Measurements from ENCODE around the gene TESK2. TPM values are rescaled to one million over a fixed set of nuclear protein-coding genes. Genes with fewer than 3 reads are reported as not detected.

The TESK2 gene
- total RNA-seq, 6 experiments from 2014 or later: 2.7 to 5.5 (median 4.3) TPM

DNA sequence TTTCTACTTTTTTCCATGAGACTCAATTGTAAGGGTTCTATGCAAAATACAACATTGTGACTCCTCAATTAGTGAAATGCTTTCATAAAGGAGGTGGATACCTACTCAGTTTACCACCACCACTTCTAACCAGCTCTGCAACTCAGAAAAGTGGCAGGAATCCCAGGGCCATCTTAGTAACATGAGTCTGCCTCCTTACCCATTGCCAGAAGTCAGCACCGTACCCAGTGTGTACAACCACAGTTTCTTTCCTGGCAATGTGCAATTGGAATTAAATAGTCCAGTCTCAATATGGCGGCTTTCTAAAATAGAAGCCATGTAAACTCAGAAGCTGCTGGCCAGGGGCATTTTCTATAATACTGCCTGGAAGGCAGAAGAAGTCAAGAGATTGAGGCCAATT is 32.1 kb downstream of the TESK2 start:
- H3K9me3 ChIP-seq: no peaks in the 10 kb centered on the region
- no peak for TF ChIP-seq POLR2A (IDR thresholded peaks at IDR 0.05)
- TF ChIP-seq, protein P1, sequence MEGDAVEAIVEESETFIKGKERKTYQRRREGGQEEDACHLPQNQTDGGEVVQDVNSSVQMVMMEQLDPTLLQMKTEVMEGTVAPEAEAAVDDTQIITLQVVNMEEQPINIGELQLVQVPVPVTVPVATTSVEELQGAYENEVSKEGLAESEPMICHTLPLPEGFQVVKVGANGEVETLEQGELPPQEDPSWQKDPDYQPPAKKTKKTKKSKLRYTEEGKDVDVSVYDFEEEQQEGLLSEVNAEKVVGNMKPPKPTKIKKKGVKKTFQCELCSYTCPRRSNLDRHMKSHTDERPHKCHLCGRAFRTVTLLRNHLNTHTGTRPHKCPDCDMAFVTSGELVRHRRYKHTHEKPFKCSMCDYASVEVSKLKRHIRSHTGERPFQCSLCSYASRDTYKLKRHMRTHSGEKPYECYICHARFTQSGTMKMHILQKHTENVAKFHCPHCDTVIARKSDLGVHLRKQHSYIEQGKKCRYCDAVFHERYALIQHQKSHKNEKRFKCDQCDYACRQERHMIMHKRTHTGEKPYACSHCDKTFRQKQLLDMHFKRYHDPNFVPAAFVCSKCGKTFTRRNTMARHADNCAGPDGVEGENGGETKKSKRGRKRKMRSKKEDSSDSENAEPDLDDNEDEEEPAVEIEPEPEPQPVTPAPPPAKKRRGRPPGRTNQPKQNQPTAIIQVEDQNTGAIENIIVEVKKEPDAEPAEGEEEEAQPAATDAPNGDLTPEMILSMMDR (IDR thresholded peaks at IDR 0.05): no peak
- intact Hi-C loops (cut with DNase I): no loop called here
- H3K4me3 ChIP-seq: no peak overlapping the region
- H3K27me3 ChIP-seq: no peaks in the 10 kb centered on the region
- H3K4me1 ChIP-seq: peaks cover 0 to 9% (median 0%) of the 10 kb centered on the region in 4 donors
- no peaks in the 10 kb centered on the region for H3K36me3 ChIP-seq
- DNase-seq (no peak), ATAC-seq (no peak)
- no peak overlapping the region for H3K27ac ChIP-seq
- WGBS (ENCODE audit: insufficient coverage, low coverage, low lambda C conversion rate, missing lambda C conversion rate): 100% methylated on average over 2 of the region's 2 CpGs

DNA sequence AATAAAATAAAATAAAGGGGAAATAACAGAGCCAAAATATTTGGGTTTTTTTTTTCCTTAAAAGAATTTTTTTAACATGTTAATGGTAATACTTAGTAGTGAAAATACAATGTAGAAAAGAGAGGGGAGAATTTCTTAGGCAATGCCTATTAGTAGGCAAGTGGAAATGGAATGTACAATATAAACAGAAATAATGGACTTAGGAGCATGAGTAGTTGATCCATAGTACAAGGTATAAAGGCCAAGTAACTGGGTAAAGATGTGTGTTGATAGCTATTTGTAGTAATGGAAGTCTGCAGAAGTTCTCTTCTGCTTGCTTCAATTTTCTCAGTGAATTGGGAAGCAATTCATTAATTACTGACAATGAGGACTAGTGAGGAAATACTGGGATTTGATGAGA is 34.4 kb downstream of the TESK2 start:
- no peak for TF ChIP-seq POLR2A (IDR thresholded peaks at IDR 0.05)
- H3K4me3 ChIP-seq: no peak overlapping the region
- ATAC-seq: peak; percentile 27 to 85 (median 74)
- peaks cover 0 to 9% (median 0%) of the 10 kb centered on the region in 4 donors for H3K4me1 ChIP-seq
- H3K27ac ChIP-seq: no peak overlapping the region
- no peaks in the 10 kb centered on the region for H3K36me3 ChIP-seq
- H3K27me3 ChIP-seq: no peaks in the 10 kb centered on the region
- no peak for DNase-seq
- no peaks in the 10 kb centered on the region for H3K9me3 ChIP-seq
- intact Hi-C loops (cut with DNase I): no loop called here

DNA sequence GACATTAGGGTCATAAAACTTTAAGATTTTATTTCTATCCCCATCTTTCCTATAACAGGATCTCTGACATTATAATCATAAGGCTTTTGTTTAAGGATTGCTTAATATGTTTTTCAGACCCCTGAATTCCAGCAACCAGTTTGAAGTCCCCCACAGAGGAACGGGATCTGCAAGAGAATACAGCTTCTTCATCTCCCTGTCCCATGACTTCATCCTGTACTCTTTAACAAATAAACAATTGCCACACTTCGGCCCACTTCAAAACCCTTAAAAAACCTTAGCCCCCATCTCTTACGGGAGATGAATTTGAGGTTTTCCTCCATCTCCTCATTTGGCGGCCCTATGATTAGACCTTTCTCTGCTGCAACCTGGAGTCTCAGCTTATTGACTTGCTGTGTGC is 35.8 kb downstream of the TESK2 start:
- Histone ChIP-seq H3K27ac (no peak overlapping the region), H3K27me3 (no peaks in the 10 kb centered on the region), H3K36me3 (no peaks in the 10 kb centered on the region), H3K4me1 (peaks cover 0 to 9% (median 0%) of the 10 kb centered on the region in 4 donors), H3K4me3 (no peak overlapping the region), H3K9me3 (no peaks in the 10 kb centered on the region)
- no peak for ATAC-seq
- TF ChIP-seq POLR2A (IDR thresholded peaks at IDR 0.05): no peak
- TF ChIP-seq, protein P1 (IDR thresholded peaks at IDR 0.05): no peak
- intact Hi-C loops (cut with DNase I): no loop called here
- WGBS (ENCODE audit: insufficient coverage, low coverage, low lambda C conversion rate, missing lambda C conversion rate): 89% methylated on average over 4 of the region's 4 CpGs
- no peak for DNase-seq

DNA sequence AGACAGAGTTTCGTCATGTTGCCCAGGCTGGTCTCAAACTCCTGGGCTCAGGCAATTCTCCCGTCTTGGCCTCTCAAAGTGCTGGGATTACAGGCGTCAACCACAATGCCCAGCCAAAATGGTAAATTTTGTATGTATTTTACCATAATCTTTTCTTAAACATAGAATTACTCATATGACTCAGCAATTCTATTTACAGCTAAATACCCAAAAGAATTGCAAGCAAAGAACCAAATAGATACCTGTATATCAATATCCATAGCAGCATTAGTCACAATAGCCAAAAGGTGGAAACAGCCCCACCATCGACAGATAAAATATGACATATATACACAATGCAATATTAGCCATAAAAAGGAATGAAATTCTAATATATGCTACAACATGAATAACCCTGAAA is 36.5 kb downstream of the TESK2 start:
- peaks cover 0 to 9% (median 0%) of the 10 kb centered on the region in 4 donors for H3K4me1 ChIP-seq
- H3K27me3 ChIP-seq: no peaks in the 10 kb centered on the region
- no peak overlapping the region for H3K4me3 ChIP-seq
- no peaks in the 10 kb centered on the region for H3K36me3 ChIP-seq
- no peak overlapping the region for H3K27ac ChIP-seq
- no peak for TF ChIP-seq POLR2A (IDR thresholded peaks at IDR 0.05)
- TF ChIP-seq, protein P1 (IDR thresholded peaks at IDR 0.05): no peak
- ATAC-seq: no peak
- H3K9me3 ChIP-seq: no peaks in the 10 kb centered on the region
- intact Hi-C loops (cut with DNase I): no loop called here
- no peak for DNase-seq
- 91% methylated on average over 4 of the region's 4 CpGs for WGBS (ENCODE audit: insufficient coverage, low coverage, low lambda C conversion rate, missing lambda C conversion rate)

DNA sequence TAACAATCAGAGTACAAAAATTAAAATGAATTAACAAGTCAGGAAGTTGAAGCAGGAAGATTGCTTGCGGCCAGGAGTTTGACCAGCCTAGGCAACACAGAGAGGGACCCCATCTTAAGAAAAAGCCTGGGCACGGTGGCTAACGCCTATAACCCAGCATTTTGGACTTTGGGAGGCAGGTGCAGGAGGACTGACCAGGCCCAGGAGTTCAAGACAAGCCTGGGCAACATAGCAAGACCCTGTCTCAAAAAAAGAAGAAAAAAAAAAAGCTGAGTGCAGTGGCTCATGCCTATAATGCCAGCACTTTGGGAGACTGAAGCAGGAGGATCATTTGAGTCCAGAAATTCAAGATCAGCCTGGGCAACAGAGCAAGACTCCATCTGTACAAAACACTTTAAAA is 38.5 kb downstream of the TESK2 start:
- TF ChIP-seq, protein P1 (IDR thresholded peaks at IDR 0.05): no peak
- no peak for TF ChIP-seq POLR2A (IDR thresholded peaks at IDR 0.05)
- Histone ChIP-seq H3K4me1 (peaks cover 0 to 9% (median 0%) of the 10 kb centered on the region in 4 donors), H3K9me3 (no peaks in the 10 kb centered on the region), H3K27ac (no peak overlapping the region), H3K4me3 (no peak overlapping the region), H3K36me3 (no peaks in the 10 kb centered on the region), H3K27me3 (no peaks in the 10 kb centered on the region)
- intact Hi-C loops (cut with DNase I): no loop called here
- DNase-seq (no peak), ATAC-seq (no peak)
- 89% methylated on average over 3 of the region's 3 CpGs for WGBS (ENCODE audit: insufficient coverage, low coverage, low lambda C conversion rate, missing lambda C conversion rate)

Measured in right lobe of liver (tissue), 6 donors.